Diencephalon (tissue), 1 donor: ENCODE results near the gene MRC2. TPM values are rescaled to one million over a fixed set of nuclear protein-coding genes. Genes with fewer than 3 reads are reported as not detected.

ENCODE experiments used
- small RNA-seq: library from RNA; depleted of rRNA; stranded (forward); fragments of <200 nt; gene quantifications from one replicate; pipeline ENCODE3, GENCODE V24; 2014
- total RNA-seq: library from RNA; depleted of rRNA; stranded (reverse); fragments of >200 nt; gene quantifications from one replicate; pipeline ENCODE4 v1.2.3, GENCODE V29; 2014

MRC2 gene, protein sequence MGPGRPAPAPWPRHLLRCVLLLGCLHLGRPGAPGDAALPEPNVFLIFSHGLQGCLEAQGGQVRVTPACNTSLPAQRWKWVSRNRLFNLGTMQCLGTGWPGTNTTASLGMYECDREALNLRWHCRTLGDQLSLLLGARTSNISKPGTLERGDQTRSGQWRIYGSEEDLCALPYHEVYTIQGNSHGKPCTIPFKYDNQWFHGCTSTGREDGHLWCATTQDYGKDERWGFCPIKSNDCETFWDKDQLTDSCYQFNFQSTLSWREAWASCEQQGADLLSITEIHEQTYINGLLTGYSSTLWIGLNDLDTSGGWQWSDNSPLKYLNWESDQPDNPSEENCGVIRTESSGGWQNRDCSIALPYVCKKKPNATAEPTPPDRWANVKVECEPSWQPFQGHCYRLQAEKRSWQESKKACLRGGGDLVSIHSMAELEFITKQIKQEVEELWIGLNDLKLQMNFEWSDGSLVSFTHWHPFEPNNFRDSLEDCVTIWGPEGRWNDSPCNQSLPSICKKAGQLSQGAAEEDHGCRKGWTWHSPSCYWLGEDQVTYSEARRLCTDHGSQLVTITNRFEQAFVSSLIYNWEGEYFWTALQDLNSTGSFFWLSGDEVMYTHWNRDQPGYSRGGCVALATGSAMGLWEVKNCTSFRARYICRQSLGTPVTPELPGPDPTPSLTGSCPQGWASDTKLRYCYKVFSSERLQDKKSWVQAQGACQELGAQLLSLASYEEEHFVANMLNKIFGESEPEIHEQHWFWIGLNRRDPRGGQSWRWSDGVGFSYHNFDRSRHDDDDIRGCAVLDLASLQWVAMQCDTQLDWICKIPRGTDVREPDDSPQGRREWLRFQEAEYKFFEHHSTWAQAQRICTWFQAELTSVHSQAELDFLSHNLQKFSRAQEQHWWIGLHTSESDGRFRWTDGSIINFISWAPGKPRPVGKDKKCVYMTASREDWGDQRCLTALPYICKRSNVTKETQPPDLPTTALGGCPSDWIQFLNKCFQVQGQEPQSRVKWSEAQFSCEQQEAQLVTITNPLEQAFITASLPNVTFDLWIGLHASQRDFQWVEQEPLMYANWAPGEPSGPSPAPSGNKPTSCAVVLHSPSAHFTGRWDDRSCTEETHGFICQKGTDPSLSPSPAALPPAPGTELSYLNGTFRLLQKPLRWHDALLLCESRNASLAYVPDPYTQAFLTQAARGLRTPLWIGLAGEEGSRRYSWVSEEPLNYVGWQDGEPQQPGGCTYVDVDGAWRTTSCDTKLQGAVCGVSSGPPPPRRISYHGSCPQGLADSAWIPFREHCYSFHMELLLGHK (N-terminal part only)
- 23.8 TPM for total RNA-seq

DNA sequence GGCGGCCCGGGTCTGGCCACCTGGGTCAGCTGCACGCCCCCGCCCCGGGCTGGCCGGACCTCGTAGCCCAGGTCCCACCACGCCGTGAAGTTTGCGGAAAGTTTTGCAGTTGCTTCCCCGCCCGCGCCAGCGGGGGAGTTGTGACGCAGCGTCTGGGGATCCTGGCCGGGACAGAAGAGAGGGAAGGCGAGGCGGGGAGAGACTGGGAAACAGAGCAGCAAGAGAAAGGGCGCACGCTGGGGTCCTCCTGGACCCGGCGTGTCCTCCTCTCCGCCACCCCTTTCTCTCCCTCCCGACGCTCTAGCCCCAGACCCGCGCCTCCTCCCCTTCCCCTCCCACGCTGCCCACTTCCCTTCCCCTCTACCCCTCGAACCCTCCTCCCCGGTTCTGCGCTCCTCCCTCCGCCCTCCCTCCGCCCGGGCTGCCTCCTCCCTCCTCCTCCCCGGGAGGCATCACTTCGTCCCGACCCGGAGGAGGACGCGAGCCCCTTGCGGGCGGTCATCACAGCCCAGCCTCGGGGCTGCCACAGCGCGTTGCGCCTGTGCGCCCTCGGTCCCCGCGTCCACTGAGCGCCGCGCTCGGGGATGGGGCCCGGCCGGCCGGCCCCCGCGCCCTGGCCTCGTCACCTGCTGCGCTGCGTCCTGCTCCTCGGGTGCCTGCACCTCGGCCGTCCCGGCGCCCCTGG lies at the start of gene MRC2:
Gene MRC2 (plus strand): TSS at position 452 of the 685 bp plus-strand sequence. CDS start 133 bp downstream, at position 585.

Small RNA genes lying within 50 kb of the gene (small RNA-seq; reads per million reads assigned to genes)
- gene RF00019 (not detected), gene RNU6-446P (not detected)

Other genes starting within 250 kb of the MRC2 start
- not detected for gene EFCAB3, start 247.1 kb upstream of the MRC2 start, total RNA-seq
- 52.6 TPM for gene METTL2A, start 203.8 kb upstream of the MRC2 start, total RNA-seq
- 70.8 TPM for gene TLK2, start 148.8 kb upstream of the MRC2 start, total RNA-seq
- gene MARCHF10, start 180.6 kb downstream of the MRC2 start, total RNA-seq = 0.69 TPM